NCI-H187 (cell line): ENCODE measurements around the gene BCAT1.
"Not testable (repeated sequence)": the region's sequence is repeated elsewhere in the genome, so short reads cannot be mapped to it uniquely, and the experiment has no call there.

Source experiments
- DNase-seq, 2 experiments: peaks; one replicate each; lab custom pipeline; 2025; lab: John Stamatoyannopoulos, UW

Gene BCAT1

DNA sequence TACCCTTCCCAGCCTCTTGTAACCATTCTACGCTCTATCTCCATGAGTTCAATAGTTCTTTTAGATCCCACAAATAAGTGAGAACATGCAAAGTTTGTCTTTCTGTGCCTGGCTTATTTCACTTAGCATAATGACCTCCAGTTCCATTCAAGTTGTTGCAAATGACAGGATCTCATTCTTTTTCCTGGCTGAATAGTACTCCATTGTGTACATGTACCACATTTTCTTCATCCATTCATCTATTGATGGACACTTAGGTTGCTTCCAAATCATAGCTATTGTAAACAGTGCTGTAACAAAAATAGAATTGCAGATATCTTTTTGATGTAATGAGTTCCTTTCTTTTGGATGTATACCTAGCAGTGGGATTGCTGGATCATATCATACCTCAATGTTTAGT, 139.6 kb downstream of the BCAT1 start:
- not testable (repeated sequence) for DNase-seq

DNA sequence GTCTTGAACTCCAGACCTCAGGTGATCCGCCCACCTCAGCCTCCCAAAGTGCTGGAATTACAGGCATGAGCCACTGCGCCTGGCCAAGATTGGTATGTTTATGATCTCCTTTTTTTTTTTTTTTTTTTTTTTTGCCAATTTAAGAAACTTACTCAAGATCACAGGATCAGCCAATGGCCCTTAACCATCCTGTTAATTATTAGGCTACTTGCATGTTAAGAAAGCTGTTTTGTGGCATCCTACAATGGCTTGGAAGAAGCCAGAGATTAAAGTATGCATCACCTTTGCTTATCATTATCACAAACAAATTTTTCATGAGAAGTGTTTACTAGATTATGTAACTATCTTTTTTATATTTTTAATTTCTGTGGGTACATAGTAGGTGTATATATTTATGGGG, 140.2 kb downstream of the BCAT1 start:
- no peak for DNase-seq

GRCh38 chr12:24806386-24806785, 142.5 kb downstream of the BCAT1 start:
- DNase-seq = no peak

DNA sequence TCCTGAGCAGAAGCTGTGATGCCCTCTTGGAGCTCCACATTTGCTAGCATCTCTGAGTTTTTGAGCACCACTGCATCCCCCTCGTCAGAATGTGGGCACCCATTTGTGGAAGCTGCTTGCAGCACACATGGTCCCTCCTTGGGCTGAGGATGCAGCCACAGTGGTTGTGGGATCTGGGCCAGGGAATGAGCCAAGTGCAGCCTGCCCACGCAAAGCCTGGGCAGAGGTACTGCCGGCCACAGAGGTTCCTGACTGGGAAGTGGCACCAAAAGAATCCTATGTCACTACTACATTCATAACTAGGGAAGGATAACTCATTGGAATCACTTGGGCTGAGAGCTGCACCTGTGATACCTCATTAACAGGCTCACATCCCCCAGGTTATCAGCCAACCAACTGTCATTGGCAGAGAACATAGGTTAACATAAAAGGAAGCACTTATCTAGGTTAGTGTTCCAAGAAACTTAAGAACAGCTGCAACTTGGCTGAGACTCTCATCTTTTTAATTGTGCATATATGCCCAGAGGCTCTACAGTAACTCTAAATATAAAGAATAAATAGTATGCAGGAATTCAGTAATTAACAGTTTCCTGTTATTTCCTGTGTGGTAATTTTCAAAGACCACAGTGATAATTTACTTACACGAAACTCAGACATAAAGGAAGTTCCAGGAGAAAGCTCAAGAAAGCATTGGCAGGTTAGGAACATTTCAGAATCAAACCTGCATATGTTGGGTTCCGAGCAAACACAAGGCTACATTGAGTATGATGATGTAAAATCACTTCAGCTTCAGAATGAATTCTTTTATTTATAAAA, 145.3 kb downstream of the BCAT1 start:
- no peak for DNase-seq

DNA sequence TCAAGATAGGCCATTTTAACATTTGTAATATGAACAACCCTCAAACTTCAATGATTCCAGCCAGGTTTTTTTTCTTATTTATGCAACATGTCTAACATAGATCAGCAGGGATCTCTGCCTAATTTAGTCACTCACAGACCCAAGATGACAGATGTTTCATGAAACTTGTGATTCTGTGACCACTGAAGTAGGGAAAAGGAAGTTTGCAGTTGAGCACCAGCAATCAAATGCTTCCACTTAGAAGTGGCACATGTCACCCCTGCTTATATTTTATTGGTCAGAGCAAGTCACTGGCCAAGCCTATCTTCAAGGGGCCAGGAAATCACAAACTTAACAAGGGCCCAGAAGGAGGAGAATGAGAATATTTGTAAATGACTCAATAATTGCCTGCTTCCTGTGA, 150.6 kb downstream of the BCAT1 start:
- DNase-seq = no peak

DNA sequence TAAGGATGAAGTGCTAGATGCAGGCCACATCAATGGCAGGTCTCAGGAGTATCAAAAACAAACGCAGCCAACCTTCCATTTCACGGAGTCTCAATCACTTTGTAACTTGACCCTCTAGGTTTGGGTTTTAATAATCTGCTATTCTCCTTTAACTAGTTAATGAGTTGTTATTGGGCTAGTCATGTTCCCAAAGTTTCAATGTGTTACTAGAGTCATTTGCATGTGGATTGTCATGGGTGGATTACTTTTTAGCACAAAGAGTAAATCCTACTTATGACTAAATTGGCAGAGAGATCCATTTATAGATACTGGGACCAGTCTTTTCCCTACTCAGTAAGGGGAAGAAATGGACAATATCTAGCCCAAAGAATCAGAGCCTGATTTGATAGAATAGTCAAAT, 151.0 kb downstream of the BCAT1 start:
- no peak for DNase-seq

DNA sequence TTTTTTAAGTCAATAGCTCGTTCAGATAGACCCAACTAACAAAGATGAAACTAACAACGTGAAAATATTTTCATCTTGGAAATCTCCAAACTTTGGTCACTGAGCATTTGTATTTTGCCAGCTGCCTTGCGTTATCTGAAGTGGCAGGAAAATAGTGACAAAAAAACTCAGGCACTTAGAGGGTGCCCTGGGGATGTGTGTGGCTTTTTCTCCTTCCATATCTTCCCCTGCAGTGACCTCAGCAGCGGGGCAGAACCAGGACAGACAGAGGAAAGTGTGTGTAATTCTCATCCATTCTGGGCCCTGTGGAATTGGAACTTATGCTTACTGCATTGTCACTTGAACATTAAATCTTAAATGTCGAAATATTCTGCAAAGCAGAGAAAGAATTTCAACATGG, 152.0 kb downstream of the BCAT1 start:
- no peak for DNase-seq

DNA sequence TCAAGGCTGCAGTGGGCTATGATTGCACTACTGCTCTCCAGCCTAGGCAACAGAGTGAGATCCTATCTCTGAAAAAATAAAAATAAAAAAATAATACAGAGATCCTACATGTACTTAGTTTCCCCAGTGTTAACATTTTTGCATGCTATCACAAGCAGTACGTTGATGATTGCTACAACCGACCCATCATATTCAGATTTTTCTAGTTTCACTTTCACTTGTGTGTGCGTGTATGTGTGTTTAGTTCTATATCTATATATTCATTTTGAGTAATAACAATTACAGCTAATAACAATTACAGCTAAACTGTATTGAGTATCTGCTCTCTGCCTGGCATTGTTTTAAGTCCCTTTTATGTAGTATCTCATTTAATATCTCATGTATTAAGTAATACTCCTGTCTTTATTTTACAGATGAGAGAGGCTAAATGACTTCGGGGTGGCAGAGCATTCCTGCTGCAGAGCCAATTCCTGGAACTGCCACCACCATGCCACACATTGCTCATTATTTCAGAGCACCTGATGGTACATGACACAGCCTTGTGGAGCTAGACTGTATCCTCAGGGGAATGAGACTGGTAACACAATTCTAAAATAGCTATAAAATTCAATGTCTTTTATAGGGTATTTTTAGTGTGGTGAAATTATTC, 153.1 kb downstream of the BCAT1 start:
- no peak for DNase-seq

DNA sequence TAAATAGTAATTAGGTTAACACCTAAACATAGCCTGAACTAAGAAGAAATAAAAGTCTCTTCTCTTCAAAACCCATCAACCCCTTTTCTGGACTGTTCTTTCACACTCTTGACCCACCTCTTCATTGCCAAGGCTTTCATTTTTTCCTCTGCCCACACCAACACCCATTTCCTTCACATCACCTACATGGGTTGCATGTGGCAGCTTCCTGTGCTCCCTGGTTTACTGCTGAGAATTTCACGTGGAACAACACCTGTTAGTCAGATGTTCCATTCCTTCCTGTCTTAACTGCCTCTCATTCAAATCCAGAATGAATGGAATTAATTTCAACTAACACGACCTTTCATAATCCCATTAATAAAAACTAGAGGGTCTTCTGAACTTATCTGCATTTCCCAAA, 157.3 kb downstream of the BCAT1 start:
- no peak for DNase-seq

GRCh38 chr12:24788886-24789285, 160.0 kb downstream of the BCAT1 start:
- DNase-seq = no peak

DNA sequence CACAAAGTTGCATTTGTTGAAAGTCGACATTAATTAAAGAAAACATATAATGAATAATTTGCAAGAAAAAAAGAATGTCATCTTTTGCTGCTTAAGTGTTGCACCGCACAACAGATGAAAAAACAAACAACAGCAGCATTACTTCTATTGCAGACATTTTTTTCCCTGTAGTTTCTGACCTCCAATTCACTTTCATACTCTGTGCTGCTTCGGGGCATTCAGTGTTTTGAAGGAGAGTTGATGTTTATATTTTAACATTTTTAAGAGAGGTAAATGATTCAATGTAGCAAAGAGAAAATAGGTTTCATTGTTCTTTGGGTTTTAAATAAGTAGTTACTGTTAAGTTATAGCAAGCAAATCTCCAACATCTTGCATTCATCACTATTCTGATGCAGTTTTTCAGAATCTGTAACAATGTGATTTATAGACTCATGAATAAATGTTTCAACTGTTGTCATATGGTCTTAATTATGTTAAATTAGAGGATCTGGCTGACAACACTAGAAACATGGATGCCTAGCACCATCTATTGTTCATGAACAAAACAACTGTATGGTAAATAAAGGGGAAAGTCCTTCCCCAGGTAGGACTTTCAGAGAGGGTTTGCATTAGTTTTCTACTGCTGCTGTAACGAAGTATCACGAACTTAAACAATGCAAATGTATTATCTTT, 168.1 kb downstream of the BCAT1 start:
- DNase-seq = no peak

DNA sequence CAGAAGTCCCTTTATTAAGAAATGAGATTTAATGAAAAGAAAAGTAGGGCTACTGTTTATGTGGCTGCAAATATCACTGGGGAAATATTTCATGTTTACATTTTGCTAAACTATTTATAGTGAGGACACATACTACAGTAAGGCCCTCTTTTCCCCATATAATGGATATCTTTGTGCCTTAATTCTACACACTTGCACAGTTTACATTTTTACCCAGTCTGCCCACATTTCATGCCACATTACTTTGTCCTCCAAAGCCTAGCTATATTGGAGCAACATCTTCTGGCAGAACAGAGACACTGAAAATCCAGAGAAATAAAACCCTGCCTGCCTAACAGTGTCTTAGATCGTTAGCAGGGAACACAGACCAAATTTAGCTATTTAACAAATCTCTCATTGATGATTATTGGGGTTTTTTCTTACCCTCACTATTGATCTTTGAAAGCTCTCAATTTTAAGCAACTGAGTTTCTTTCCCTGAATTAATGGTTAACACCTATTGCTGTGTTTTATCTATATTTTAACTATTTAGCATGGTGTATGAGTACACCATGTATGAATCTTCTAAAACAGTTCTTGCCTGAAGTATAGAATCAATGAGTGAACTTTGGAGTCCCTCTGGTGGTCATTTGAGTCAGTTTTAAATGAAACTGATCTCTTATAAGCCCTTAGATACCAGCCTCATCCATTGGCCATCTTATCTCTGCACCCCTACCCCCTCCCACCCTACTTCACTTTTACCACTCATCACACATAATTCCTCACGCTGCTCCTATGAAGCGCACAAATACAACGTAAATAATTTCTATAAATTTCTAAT, 170.2 kb downstream of the BCAT1 start:
- DNase-seq = no peak

DNA sequence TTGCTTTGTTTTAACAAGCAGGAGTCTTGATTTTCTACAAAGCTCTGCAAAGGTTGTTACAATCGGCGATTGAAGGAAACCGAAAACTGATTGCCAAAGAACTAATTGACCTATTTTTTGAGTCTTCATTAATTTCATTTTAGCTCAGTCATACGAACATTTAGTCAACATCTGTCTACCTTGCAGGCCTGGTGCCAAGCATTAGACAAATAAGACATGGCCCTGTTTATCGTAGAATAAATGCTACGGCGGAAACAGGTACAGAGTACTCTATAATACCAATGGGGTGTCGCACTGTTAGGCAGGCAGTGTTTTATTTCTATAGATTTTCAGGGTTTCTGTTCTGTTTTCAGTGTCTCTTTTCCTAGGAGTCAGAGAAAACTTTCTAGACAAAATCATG, 171.5 kb downstream of the BCAT1 start:
- DNase-seq = no peak

- DNase-seq = no peak
Observed at GRCh38 chr12:24776861-24777260, 172.0 kb downstream of the BCAT1 start.

GRCh38 chr12:24775073-24775472, 173.8 kb downstream of the BCAT1 start:
- no peak for DNase-seq

- no peak for DNase-seq
Observed at GRCh38 chr12:24773996-24774395, 174.9 kb downstream of the BCAT1 start.

DNA sequence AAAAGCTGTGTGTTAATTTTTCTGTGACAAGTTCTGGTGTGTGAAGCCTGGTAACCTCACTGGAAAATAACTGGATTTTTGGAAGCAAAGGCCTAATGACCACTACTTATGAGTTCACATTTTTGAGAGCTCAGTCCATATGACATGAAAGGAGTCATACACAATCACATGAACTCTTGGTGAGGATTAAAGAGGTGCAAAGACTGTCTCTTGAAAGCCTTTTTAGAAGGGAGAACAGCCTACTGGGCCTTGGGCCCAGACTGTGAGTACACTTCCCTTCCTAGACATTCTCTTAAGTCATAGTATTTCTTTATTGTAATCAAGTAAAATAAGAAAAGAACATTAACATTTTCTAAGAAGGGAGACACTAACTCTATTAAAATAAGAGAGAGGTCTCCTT, 176.1 kb downstream of the BCAT1 start:
- no peak for DNase-seq

DNA sequence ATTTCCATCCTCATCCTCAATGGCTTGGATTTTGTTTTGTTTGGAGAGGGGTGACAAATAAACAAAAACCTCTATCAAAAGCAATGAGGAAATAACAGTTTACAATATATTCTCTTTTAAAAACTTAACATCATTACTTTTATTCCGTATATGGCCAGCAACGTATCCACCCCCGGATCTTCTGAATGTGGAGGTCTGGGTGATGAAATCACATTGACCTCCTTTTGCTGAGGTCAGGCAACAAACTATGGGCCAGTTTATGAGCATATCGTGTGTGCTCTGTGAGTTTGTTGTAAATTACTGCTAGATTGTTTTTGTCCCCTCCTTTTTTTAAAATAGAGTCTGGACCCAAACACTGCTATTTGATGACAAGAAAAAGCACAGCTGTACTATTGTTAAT, 178.1 kb downstream of the BCAT1 start:
- no peak for DNase-seq

- no peak for DNase-seq
Observed at GRCh38 chr12:24770334-24770733, 178.6 kb downstream of the BCAT1 start.

GRCh38 chr12:24769682-24770081, 179.2 kb downstream of the BCAT1 start:
- DNase-seq = no peak

- DNase-seq = no peak
Observed at GRCh38 chr12:24768415-24768814, 180.5 kb downstream of the BCAT1 start.

GRCh38 chr12:24767016-24767415, 181.9 kb downstream of the BCAT1 start:
- DNase-seq = no peak
